ENCODE results near the gene KHDC4.

DNA sequence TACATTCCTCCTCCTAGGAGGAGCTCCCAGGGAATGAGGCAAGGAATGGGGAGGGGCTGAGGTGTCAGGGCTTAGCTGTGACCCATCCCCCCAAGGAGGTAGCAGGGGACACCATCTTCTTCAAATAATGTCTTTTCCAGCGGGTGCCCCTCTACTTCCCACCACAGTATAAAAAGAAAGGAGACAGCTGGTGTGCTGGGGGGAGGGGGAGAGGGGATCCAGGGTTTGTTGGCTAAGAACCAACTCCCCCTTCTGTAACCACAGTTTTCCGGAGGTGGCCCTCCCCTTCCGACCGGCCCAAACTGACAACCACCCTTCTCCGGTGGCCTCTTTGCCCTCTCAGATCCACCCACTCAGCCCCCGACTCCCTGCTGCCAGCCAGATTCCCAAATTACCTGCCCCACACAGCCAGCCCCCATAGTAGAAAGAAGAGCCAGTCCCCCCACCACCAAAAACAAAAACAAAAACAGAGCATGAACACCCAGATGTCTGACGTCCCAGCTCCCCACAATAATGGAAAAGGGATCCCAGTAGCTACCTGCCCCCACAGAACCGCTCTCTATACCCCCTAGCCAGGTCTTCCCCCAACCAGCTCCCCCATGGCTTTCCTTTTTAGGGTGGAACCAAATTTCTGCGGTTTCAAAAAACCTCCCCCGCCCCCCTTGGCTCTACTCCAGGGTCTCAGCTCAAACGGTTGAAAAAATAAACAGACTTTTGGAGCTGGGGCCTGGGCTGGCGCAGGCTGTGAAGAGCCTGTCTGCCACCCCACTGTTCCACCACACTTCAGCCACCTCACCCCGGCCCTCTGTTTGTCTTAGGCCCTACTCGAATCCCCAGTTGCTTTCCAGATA lies 42.1 kb upstream of the KHDC4 start:
- TF ChIP-seq, protein P1, sequence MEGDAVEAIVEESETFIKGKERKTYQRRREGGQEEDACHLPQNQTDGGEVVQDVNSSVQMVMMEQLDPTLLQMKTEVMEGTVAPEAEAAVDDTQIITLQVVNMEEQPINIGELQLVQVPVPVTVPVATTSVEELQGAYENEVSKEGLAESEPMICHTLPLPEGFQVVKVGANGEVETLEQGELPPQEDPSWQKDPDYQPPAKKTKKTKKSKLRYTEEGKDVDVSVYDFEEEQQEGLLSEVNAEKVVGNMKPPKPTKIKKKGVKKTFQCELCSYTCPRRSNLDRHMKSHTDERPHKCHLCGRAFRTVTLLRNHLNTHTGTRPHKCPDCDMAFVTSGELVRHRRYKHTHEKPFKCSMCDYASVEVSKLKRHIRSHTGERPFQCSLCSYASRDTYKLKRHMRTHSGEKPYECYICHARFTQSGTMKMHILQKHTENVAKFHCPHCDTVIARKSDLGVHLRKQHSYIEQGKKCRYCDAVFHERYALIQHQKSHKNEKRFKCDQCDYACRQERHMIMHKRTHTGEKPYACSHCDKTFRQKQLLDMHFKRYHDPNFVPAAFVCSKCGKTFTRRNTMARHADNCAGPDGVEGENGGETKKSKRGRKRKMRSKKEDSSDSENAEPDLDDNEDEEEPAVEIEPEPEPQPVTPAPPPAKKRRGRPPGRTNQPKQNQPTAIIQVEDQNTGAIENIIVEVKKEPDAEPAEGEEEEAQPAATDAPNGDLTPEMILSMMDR (conservative IDR thresholded peaks at IDR 0.05; ENCODE audit: low read depth in 2 of 2): no peak
- TF ChIP-seq POLR2AphosphoS5 (IDR thresholded peaks at IDR 0.05; ENCODE audit: low read depth) (no peak), CREB1 (CRISPR knock-in tag; IDR thresholded peaks at IDR 0.05; ENCODE audit: low read depth) (no peak)

Measured in GM23338 (cell line).